HG02981 (cell line): ENCODE results near the gene HPCAL1.

Experiments used
- ATAC-seq: cut with Tn5 transposase; IDR thresholded peaks from one replicate; pipeline ENCODE4 v1.9.1; 2021; ENCODE audit warnings: mild to moderate bottlenecking, moderate library complexity; ENCODE audit not compliant: unreplicated experiment

The HPCAL1 gene

GRCh38 chr2:10301941-10302478 is 694 bp upstream of the HPCAL1 start:
- ATAC-seq: no peak

- no peak for ATAC-seq
Observed at GRCh38 chr2:10303181-10303693, 533 bp downstream of the HPCAL1 start.

DNA sequence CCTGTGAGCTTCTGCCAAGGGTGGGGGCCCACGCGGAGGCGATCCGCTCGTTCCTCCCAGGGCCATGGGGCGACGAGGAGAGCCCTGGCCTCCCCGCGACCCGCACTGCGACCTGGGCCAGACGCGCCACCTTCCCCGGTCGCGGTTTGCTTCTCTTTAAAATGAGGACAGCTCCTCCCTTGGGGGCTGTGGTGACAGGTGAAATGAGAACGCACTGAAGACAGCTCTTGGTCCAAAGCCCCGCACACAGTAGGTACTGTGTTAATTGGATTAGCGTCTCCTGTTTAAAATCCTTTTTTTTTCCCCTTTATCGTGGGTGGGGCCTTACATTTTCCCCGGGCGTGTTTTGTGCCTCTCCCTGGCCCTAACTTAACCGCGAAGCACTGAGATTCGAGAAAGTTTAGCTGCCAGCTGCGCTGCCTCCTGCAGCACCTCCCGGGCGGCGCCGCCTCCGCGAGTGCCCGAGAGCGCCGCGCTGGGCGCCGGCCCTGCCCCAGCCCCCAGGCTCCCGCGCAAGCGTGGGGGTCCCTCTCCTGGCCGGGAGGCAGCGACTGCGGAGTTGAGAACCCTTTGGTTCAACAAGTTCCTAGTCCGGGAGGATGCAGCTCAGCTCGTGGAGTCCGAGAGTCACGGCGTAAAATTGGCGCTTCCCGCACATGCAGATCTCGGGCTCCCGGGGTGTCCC is 1.1 kb downstream of the HPCAL1 start:
- ATAC-seq: no peak

GRCh38 chr2:10304458-10305253 is 2.0 kb downstream of the HPCAL1 start:
- ATAC-seq: no peak

- no peak for ATAC-seq
Observed at GRCh38 chr2:10305254-10305635, 2.5 kb downstream of the HPCAL1 start.

DNA sequence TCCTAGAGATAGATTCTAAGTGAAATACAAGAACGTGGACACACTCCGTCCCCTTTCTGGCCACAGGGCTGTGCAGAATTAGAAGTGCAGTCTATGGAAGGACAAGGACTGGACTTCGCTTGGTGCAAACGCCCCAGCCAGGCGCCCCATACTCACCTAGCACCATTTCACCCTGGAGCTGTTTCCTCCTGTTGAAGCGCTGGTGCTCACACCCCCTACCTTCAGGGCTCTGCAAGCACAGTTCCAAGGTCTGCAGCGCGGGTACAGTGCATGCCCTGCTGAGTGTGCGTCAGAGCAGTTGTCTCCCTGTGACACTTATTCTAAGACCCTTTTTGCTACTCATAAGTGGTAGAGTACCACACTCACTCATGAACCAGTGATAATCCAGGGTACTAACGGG is 3.0 kb downstream of the HPCAL1 start:
- ATAC-seq: no peak

GRCh38 chr2:10306901-10307463 is 4.3 kb downstream of the HPCAL1 start:
- no peak for ATAC-seq

DNA sequence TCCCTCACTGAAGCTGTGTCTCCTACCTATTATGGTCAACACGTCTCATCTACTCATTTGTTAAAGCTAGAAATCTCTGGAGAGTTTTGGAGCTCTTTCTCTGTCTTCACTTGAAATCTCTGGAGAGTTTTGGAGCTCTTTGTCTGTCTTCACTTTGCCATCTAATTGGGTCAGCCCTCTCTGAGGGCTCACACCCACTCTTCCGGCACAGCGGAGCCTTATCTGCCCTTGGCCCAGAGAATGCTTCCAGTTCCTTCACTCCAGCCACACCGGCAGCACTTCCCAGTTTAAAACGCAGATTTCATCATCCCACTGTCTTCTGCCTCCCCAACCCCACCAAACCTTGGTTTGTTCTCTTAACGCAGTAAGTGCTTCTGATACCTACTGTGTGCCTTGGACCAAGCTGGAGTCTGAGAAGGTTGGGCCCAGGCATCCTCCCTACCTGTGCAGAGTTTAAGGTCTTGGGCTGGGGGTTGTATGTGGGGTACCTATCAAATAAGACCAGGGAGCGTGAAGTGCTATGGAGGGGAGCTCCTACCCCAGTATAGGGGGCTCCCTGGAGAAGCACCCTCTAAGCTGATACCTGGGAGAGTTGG is 5.0 kb downstream of the HPCAL1 start:
- no peak for ATAC-seq

DNA sequence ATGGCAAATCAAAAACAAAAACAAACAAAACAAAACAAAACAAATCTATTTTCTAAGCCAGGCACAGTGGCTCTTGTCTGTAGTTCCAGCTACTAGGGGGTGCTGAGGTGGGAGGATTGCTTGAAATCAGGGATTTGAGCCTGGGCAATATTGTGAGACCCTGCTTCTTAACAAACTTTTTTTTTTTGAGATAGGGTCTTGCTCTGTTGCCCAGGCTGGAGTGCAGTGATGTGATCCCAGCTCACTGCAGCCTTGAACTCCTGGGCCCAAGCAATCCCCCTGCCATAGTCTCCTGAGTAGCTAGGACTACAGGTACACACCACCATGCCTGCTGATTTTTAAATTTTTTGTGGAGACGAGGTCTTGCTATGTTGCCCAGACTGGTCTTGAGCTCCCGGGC is 6.2 kb downstream of the HPCAL1 start:
- no peak for ATAC-seq

- ATAC-seq: no peak
Observed at GRCh38 chr2:10309286-10309685, 6.6 kb downstream of the HPCAL1 start.

- ATAC-seq: no peak
Observed at GRCh38 chr2:10310309-10310888, 7.7 kb downstream of the HPCAL1 start.

GRCh38 chr2:10311736-10312135 is 9.0 kb downstream of the HPCAL1 start:
- no peak for ATAC-seq

DNA sequence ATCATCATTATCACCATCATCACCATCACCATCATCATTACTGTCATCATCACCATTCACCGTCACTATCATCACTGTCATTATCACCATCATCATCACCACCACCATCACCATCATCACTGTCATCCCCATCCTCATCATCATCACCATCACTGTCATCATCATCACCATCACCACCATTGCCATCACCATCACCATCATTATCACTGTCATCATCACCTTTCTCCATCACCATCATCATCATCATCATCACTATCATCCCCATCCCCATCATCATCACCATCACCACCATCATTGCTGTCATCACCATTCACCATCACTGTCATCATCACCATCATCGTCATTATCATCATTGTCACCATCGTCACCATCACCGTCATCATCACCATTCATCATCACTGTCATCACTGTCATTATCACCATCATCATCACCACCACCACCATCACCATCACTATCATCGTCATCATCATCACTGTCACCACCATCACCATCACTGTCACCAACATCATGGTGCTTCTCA is 9.8 kb downstream of the HPCAL1 start:
- no peak for ATAC-seq

DNA sequence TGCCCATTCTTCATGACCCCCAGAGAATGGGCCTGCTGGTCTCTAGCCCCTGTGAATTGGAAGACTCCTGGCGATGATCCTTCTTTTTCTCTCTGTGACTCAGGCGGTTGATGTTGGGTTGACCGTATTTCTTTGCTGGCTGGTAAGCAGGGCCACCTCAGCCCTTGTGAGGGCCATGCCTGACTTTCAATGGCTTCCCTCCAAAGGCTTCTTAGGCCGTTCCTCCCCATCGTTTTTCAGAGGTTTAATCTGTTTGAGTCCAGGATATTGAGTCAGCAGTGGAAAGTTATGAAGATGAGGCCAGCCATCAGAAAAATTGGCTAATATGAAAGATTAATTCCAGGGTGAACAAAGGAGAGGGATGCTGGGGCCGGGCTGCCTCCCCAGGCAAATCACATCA is 13.6 kb downstream of the HPCAL1 start:
- ATAC-seq: no peak

- no peak for ATAC-seq
Observed at GRCh38 chr2:10316860-10317259, 14.2 kb downstream of the HPCAL1 start.

- no peak for ATAC-seq
Observed at GRCh38 chr2:10317646-10318045, 14.9 kb downstream of the HPCAL1 start.

- no peak for ATAC-seq
Observed at GRCh38 chr2:10318345-10318744, 15.6 kb downstream of the HPCAL1 start.

DNA sequence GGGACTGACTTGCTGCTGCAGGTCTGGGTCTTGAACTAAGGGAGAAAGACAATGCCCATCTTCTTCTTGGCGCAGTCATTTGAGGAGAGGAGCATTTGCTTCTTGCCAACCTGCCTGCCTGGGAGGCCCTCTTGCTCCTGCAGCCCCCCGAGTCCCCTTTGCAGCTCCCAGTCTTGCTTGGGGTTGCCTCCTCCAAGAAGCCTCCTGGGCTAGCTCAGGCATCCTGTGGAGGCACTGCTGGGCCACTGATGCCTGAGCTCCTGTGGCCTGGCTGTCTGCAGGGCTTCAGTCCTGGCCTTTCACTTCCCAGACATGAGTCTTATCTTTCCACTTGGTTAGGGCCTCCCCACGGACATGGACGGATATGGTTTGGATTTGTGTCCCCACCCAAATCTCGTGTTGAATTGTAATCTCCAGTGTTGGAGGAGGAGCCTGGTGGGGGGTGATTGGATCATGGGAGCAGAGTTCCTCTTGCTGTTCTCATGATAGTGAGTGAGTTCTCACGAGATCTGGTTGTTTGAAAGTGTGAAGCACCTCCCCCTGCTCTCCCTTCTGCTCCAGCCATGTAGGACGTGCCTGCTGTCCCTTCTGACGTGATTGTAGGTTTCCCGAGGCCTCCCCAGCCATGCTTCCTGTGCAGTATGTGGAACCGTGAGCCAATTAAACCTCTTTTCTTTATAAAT is 17.3 kb downstream of the HPCAL1 start:
- no peak for ATAC-seq

DNA sequence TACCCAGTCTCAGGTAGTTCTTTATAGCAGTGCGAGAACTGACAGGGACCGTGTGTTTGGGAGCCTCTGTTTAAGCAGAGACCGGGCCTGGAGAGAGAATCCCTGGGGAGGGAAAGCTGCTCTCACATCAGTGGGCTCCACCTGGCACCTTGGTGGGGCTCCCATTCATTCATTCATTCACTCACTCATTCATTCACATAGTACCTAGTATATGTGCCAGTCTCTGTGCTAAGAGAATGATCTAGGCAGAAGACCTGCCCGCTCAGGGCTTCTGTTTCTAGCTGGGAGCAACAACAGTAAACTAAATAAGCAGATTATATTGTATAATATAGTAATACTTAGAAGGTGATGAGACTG is 17.8 kb downstream of the HPCAL1 start:
- ATAC-seq: no peak

GRCh38 chr2:10320933-10321332 is 18.2 kb downstream of the HPCAL1 start:
- no peak for ATAC-seq
